ENCODE results near the gene ADSS1.

GRCh38 chr14:104734601-104734990 lies 10.6 kb downstream of the ADSS1 start:
- TF ChIP-seq RAD21 (IDR thresholded peaks at IDR 0.05) (no peak), FOXA1 (IDR thresholded peaks at IDR 0.05) (no peak), GABPA (IDR thresholded peaks at IDR 0.05 in 1 of 2, conservative IDR thresholded peaks at IDR 0.05 in 1 of 2) (no peak), ZBTB33 (IDR thresholded peaks at IDR 0.05) (no peak), JUND (IDR thresholded peaks at IDR 0.05) (no peak), ATF3 (IDR thresholded peaks at IDR 0.05) (no peak)
- TF ChIP-seq, protein P1, sequence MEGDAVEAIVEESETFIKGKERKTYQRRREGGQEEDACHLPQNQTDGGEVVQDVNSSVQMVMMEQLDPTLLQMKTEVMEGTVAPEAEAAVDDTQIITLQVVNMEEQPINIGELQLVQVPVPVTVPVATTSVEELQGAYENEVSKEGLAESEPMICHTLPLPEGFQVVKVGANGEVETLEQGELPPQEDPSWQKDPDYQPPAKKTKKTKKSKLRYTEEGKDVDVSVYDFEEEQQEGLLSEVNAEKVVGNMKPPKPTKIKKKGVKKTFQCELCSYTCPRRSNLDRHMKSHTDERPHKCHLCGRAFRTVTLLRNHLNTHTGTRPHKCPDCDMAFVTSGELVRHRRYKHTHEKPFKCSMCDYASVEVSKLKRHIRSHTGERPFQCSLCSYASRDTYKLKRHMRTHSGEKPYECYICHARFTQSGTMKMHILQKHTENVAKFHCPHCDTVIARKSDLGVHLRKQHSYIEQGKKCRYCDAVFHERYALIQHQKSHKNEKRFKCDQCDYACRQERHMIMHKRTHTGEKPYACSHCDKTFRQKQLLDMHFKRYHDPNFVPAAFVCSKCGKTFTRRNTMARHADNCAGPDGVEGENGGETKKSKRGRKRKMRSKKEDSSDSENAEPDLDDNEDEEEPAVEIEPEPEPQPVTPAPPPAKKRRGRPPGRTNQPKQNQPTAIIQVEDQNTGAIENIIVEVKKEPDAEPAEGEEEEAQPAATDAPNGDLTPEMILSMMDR (IDR thresholded peaks at IDR 0.05; ENCODE audit: low read depth, low read length, missing input control): no peak
